Mononuclear cell (primary cell): Measurements from ENCODE around the gene THAP5. TPM values are rescaled to one million over a fixed set of nuclear protein-coding genes. Genes with fewer than 3 reads are reported as not detected.

Experiments used
- H3K27me3 ChIP-seq: 2 replicates; pipeline ENCODE4 v1.6.0; 2011; ENCODE audit warnings: low read length, control low read depth; ENCODE audit not compliant: insufficient read depth
- H3K4me1 ChIP-seq: 2 replicates; pipeline ENCODE4 v1.5.1; 2011; ENCODE audit warnings: mild to moderate bottlenecking, low read length, control low read depth; ENCODE audit not compliant: insufficient read depth
- H3K4me3 ChIP-seq: 2 replicates; pipeline ENCODE4 v1.5.1; 2011; ENCODE audit warnings: mild to moderate bottlenecking, low read length, moderate library complexity
- H3K9me3 ChIP-seq: 2 replicates; pipeline ENCODE4 v1.5.1; 2011; ENCODE audit warnings: low read depth, mild to moderate bottlenecking, control low read depth, low read length
- total RNA-seq: library from RNA; depleted of rRNA; stranded (reverse); fragments of >200 nt; gene quantifications from one replicate; pipeline ENCODE4 v1.2.3, GENCODE V29; 2012

Gene THAP5
- total RNA-seq, 1 donor: 19.8 TPM

DNA sequence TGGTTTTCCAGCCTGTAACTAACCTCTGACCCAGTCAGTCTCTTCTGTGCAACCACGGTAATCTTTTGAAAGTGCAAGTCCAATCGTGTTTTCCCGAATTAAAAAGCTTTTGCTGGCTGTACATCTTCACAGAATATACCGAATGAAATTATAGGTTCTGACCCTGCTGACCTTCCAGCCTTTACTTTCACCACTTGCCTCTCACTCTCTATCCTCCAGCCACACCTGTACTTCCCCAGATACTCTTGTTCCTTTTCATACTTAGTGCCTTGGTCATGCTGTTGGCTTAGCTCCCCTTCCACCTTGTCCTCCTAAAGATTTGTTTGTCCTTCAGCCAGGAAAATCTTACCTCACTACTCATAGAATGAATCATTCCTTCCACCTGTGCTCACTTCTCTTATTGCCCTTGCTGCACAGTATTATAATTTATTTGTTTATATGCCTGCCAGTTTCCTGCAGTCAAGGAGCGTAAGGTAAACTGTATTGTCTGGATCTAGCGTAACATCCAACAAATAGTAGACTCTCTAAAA lies 41.3 kb downstream of the THAP5 start:
- Histone ChIP-seq H3K27me3 (no peaks in the 10 kb centered on the region), H3K9me3 (no peaks in the 10 kb centered on the region), H3K4me1 (peaks cover 21% of the 10 kb centered on the region), H3K4me3 (no peak overlapping the region)

DNA sequence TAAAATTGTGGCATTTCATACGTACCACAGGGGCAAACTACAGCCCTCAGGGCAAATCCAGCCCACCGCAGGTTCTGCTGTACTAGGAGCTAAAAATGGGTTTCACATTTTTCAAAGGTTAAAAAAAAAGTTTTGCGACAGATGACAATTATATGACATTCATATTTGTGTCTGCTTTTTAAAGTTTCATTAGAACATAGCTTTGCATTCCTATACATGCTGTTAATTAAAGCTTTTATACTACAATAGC lies 42.8 kb downstream of the THAP5 start:
- Histone ChIP-seq H3K9me3 (no peaks in the 10 kb centered on the region), H3K4me1 (peaks cover 26% of the 10 kb centered on the region), H3K4me3 (peak overlapping the region; percentile 85), H3K27me3 (no peaks in the 10 kb centered on the region)

- Histone ChIP-seq H3K4me3 (peak within 1 kb of the TSS; percentile 85), H3K4me1 (peaks cover 26% of the 10 kb centered on the region), H3K9me3 (no peaks in the 10 kb centered on the region), H3K27me3 (no peaks in the 10 kb centered on the region)
Measured at GRCh38 chr7:108525985-108526767, 43.3 kb downstream of the THAP5 start, which contains the start of gene PNPLA8. PNPLA8 (minus strand) TSS chr7:108526135; CDS start chr7:108515491, 10,644 bp downstream.

GRCh38 chr7:108525327-108525984 lies 44.0 kb downstream of the THAP5 start:
- H3K9me3 ChIP-seq: no peaks in the 10 kb centered on the region
- H3K4me3 ChIP-seq: peak overlapping the region; percentile 85

GRCh38 chr7:108522780-108523179 lies 46.7 kb downstream of the THAP5 start:
- Histone ChIP-seq H3K27me3 (no peaks in the 10 kb centered on the region), H3K9me3 (no peaks in the 10 kb centered on the region), H3K4me1 (peaks cover 26% of the 10 kb centered on the region), H3K4me3 (no peak overlapping the region)

More at GRCh38 chr7:108525327-108525984, 44.0 kb downstream of the THAP5 start:
- Histone ChIP-seq H3K27me3 (no peaks in the 10 kb centered on the region), H3K4me1 (peaks cover 26% of the 10 kb centered on the region)

- Histone ChIP-seq H3K9me3 (no peaks in the 10 kb centered on the region), H3K4me3 (no peak overlapping the region), H3K4me1 (peaks cover 13% of the 10 kb centered on the region), H3K27me3 (no peaks in the 10 kb centered on the region)
Measured at GRCh38 chr7:108517951-108518350, 51.6 kb downstream of the THAP5 start.

- H3K27me3 ChIP-seq: no peaks in the 10 kb centered on the region
- peaks cover 10% of the 10 kb centered on the region for H3K4me1 ChIP-seq
- no peaks in the 10 kb centered on the region for H3K9me3 ChIP-seq
- H3K4me3 ChIP-seq: no peak overlapping the region
Measured at GRCh38 chr7:108515630-108516029, 53.9 kb downstream of the THAP5 start.

GRCh38 chr7:108515013-108515412 lies 54.5 kb downstream of the THAP5 start:
- no peak overlapping the region for H3K4me3 ChIP-seq
- H3K9me3 ChIP-seq: no peaks in the 10 kb centered on the region
- no peaks in the 10 kb centered on the region for H3K27me3 ChIP-seq
- H3K4me1 ChIP-seq: peaks cover 10% of the 10 kb centered on the region

Other genes starting within 250 kb of the THAP5 start
- gene NRCAM, start 113.3 kb downstream of the THAP5 start, total RNA-seq: 1.5 TPM
- 116 TPM for gene PNPLA8, start 43.6 kb downstream of the THAP5 start, total RNA-seq
- gene DNAJB9, start 168 bp upstream of the THAP5 start, total RNA-seq: 85.7 TPM